Activated CD8-positive, alpha-beta T cell treated with anti-CD3 and anti-CD28 coated beads, Interleukin-2, amount 10 ng/mL, durations not matched to agents 7 days and 5 days (primary cell): ENCODE data around the gene MEIS2. TPM values are rescaled to one million over a fixed set of nuclear protein-coding genes. Genes with fewer than 3 reads are reported as not detected.

Experiments
- ATAC-seq: fragments of 150-1000 bp; cut with Tn5 transposase; one replicate; pipeline ENCODE4 v1.10.0; 2021; ENCODE audit warnings: moderate library complexity
- CTCF ChIA-PET: fragments of 350-600 bp; sonication (Branson Sonifier 250); formaldehyde crosslinking; loops from one replicate; lab custom pipeline; 2021; ENCODE audit warnings: antibody characterized with exemption; lab: Charles Lee
- POLR2A ChIA-PET: fragments of 350-600 bp; sonication (Branson Sonifier 250); formaldehyde crosslinking; loops from one replicate; lab custom pipeline; 2021; ENCODE audit warnings: antibody characterized with exemption; lab: Charles Lee
- DNase-seq: peaks from one replicate; pipeline ENCODE4 v3.0.0-alpha.2; 2020
- H3K27ac Mint-ChIP-seq: one replicate; pipeline ENCODE4 v1.8.0; 2021; ENCODE audit warnings: mild to moderate bottlenecking, mixed read lengths
- H3K27me3 Mint-ChIP-seq: one replicate; pipeline ENCODE4 v1.8.0; 2021; ENCODE audit warnings: low read depth, mixed read lengths
- H3K36me3 Mint-ChIP-seq: one replicate; pipeline ENCODE4 v1.8.0; 2021; ENCODE audit warnings: low read depth, mixed read lengths
- H3K4me1 Mint-ChIP-seq: one replicate; pipeline ENCODE4 v1.8.0; 2021; ENCODE audit warnings: low read depth, mixed read lengths
- H3K4me3 Mint-ChIP-seq: one replicate; pipeline ENCODE4 v1.8.0; 2021; ENCODE audit warnings: mild to moderate bottlenecking, mixed read lengths
- H3K9me3 Mint-ChIP-seq: one replicate; pipeline ENCODE4 v1.8.0; 2022; ENCODE audit warnings: mixed read lengths; ENCODE audit not compliant: insufficient read depth
- total RNA-seq, 2 experiments: library from RNA; stranded (reverse); gene quantifications; one replicate each; pipeline ENCODE4 v1.2.3, GENCODE V29; 2021

Gene MEIS2
- total RNA-seq, 2 experiments from 2014 or later = not detected

GRCh38 chr15:37020852-37021251 lies 79.5 kb downstream of the MEIS2 start:
- Mint-ChIP-seq H3K27ac (no peak overlapping the region), H3K9me3 (no peaks in the 10 kb centered on the region), H3K36me3 (no peaks in the 10 kb centered on the region), H3K27me3 (no peaks in the 10 kb centered on the region), H3K4me3 (no peak overlapping the region), H3K4me1 (no peaks in the 10 kb centered on the region)
- POLR2A ChIA-PET = no interaction called here
- DNase-seq (no peak), ATAC-seq (no peak)
- CTCF ChIA-PET = no interaction called here

- DNase-seq = no peak
- H3K4me3 Mint-ChIP-seq = no peak overlapping the region
- no peaks in the 10 kb centered on the region for H3K27me3 Mint-ChIP-seq
- ATAC-seq = no peak
- ChIA-PET POLR2A (no interaction called here), CTCF (no interaction called here)
- no peaks in the 10 kb centered on the region for H3K36me3 Mint-ChIP-seq
- H3K9me3 Mint-ChIP-seq = no peaks in the 10 kb centered on the region
- H3K4me1 Mint-ChIP-seq = no peaks in the 10 kb centered on the region
- H3K27ac Mint-ChIP-seq = no peak overlapping the region
These were observed 80.6 kb downstream of the MEIS2 start for GRCh38 chr15:37019479-37020433.

- Mint-ChIP-seq H3K27me3 (no peaks in the 10 kb centered on the region), H3K4me3 (no peak overlapping the region), H3K4me1 (no peaks in the 10 kb centered on the region), H3K27ac (no peak overlapping the region), H3K9me3 (no peaks in the 10 kb centered on the region), H3K36me3 (no peaks in the 10 kb centered on the region)
- no peak for ATAC-seq
- CTCF ChIA-PET = no interaction called here
- no peak for DNase-seq
- POLR2A ChIA-PET = no interaction called here
These were observed 83.2 kb downstream of the MEIS2 start for GRCh38 chr15:37017031-37017625.

GRCh38 chr15:37016231-37016630 lies 84.1 kb downstream of the MEIS2 start:
- DNase-seq (no peak), ATAC-seq (no peak)
- no peak overlapping the region for H3K27ac Mint-ChIP-seq
- H3K4me3 Mint-ChIP-seq = no peak overlapping the region
- H3K4me1 Mint-ChIP-seq = no peaks in the 10 kb centered on the region
- POLR2A ChIA-PET = no interaction called here
- H3K9me3 Mint-ChIP-seq = no peaks in the 10 kb centered on the region
- CTCF ChIA-PET = no interaction called here
- H3K36me3 Mint-ChIP-seq = no peaks in the 10 kb centered on the region
- no peaks in the 10 kb centered on the region for H3K27me3 Mint-ChIP-seq

- Mint-ChIP-seq H3K9me3 (no peaks in the 10 kb centered on the region), H3K4me3 (no peak overlapping the region), H3K4me1 (no peaks in the 10 kb centered on the region), H3K36me3 (no peaks in the 10 kb centered on the region), H3K27ac (no peak overlapping the region), H3K27me3 (no peaks in the 10 kb centered on the region)
- DNase-seq (no peak), ATAC-seq (no peak)
- ChIA-PET POLR2A (no interaction called here), CTCF (no interaction called here)
These were observed 84.9 kb downstream of the MEIS2 start for GRCh38 chr15:37015451-37015850.

GRCh38 chr15:37015035-37015434 lies 85.3 kb downstream of the MEIS2 start:
- no peak for DNase-seq
- no peak overlapping the region for H3K4me3 Mint-ChIP-seq
- H3K27me3 Mint-ChIP-seq = no peaks in the 10 kb centered on the region
- H3K9me3 Mint-ChIP-seq = no peaks in the 10 kb centered on the region
- no peak overlapping the region for H3K27ac Mint-ChIP-seq
- ChIA-PET POLR2A (no interaction called here), CTCF (no interaction called here)
- H3K36me3 Mint-ChIP-seq = no peaks in the 10 kb centered on the region
- no peak for ATAC-seq
- no peaks in the 10 kb centered on the region for H3K4me1 Mint-ChIP-seq

GRCh38 chr15:37014566-37014965 lies 85.8 kb downstream of the MEIS2 start:
- Mint-ChIP-seq H3K9me3 (no peaks in the 10 kb centered on the region), H3K4me1 (no peaks in the 10 kb centered on the region), H3K36me3 (no peaks in the 10 kb centered on the region), H3K27ac (no peak overlapping the region), H3K4me3 (no peak overlapping the region), H3K27me3 (no peaks in the 10 kb centered on the region)
- ChIA-PET POLR2A (no interaction called here), CTCF (no interaction called here)
- DNase-seq (no peak), ATAC-seq (no peak)

GRCh38 chr15:37014137-37014536 lies 86.2 kb downstream of the MEIS2 start:
- DNase-seq (no peak), ATAC-seq (no peak)
- no peak overlapping the region for H3K27ac Mint-ChIP-seq
- no peaks in the 10 kb centered on the region for H3K27me3 Mint-ChIP-seq
- ChIA-PET POLR2A (no interaction called here), CTCF (no interaction called here)
- H3K36me3 Mint-ChIP-seq = no peaks in the 10 kb centered on the region
- no peak overlapping the region for H3K4me3 Mint-ChIP-seq
- H3K9me3 Mint-ChIP-seq = no peaks in the 10 kb centered on the region
- H3K4me1 Mint-ChIP-seq = no peaks in the 10 kb centered on the region

GRCh38 chr15:37010595-37010994 lies 89.8 kb downstream of the MEIS2 start:
- no peak for DNase-seq
- no peaks in the 10 kb centered on the region for H3K36me3 Mint-ChIP-seq
- ChIA-PET CTCF (no interaction called here), POLR2A (no interaction called here)
- H3K4me1 Mint-ChIP-seq = no peaks in the 10 kb centered on the region
- H3K27me3 Mint-ChIP-seq = no peaks in the 10 kb centered on the region
- H3K4me3 Mint-ChIP-seq = no peak overlapping the region
- no peak overlapping the region for H3K27ac Mint-ChIP-seq
- no peak for ATAC-seq
- H3K9me3 Mint-ChIP-seq = no peaks in the 10 kb centered on the region

GRCh38 chr15:37009288-37009687 lies 91.1 kb downstream of the MEIS2 start:
- H3K27ac Mint-ChIP-seq = no peak overlapping the region
- ChIA-PET POLR2A (no interaction called here), CTCF (no interaction called here)
- H3K27me3 Mint-ChIP-seq = no peaks in the 10 kb centered on the region
- no peaks in the 10 kb centered on the region for H3K9me3 Mint-ChIP-seq
- ATAC-seq (no peak), DNase-seq (no peak)
- no peaks in the 10 kb centered on the region for H3K4me1 Mint-ChIP-seq
- no peak overlapping the region for H3K4me3 Mint-ChIP-seq
- no peaks in the 10 kb centered on the region for H3K36me3 Mint-ChIP-seq

- DNase-seq = no peak
- no peaks in the 10 kb centered on the region for H3K27me3 Mint-ChIP-seq
- no peak overlapping the region for H3K27ac Mint-ChIP-seq
- no peak for ATAC-seq
- no peaks in the 10 kb centered on the region for H3K9me3 Mint-ChIP-seq
- H3K4me1 Mint-ChIP-seq = no peaks in the 10 kb centered on the region
- no peak overlapping the region for H3K4me3 Mint-ChIP-seq
- ChIA-PET CTCF (no interaction called here), POLR2A (no interaction called here)
- no peaks in the 10 kb centered on the region for H3K36me3 Mint-ChIP-seq
These were observed 92.1 kb downstream of the MEIS2 start for GRCh38 chr15:37008205-37008604.

- ChIA-PET POLR2A (no interaction called here), CTCF (no interaction called here)
- no peaks in the 10 kb centered on the region for H3K9me3 Mint-ChIP-seq
- H3K27me3 Mint-ChIP-seq = no peaks in the 10 kb centered on the region
- no peak overlapping the region for H3K4me3 Mint-ChIP-seq
- H3K4me1 Mint-ChIP-seq = no peaks in the 10 kb centered on the region
- DNase-seq = no peak
- H3K36me3 Mint-ChIP-seq = no peaks in the 10 kb centered on the region
- ATAC-seq = no peak
- no peak overlapping the region for H3K27ac Mint-ChIP-seq
These were observed 93.0 kb downstream of the MEIS2 start for GRCh38 chr15:37007301-37007700.
